ENCODE measurements around the gene FOXD2.

- no peak for TF ChIP-seq EP300 (IDR thresholded peaks at IDR 0.05)
- no peak for TF ChIP-seq CTCF (IDR thresholded peaks at IDR 0.05)
- no peak for TF ChIP-seq POLR2A (IDR thresholded peaks at IDR 0.05; ENCODE audit: low read depth)
- TF ChIP-seq POLR2AphosphoS5 (IDR thresholded peaks at IDR 0.05): no peak
Measured at GRCh38 chr1:47445823-47446550, 8.1 kb downstream of the FOXD2 start.

All from esophagus muscularis mucosa (tissue), 4 donors.